Activated CD8-positive, alpha-beta T cell treated with anti-CD3 and anti-CD28 coated beads for 36 hours (primary cell): ENCODE measurements around the gene RHOG. TPM values are rescaled to one million over a fixed set of nuclear protein-coding genes. Genes with fewer than 3 reads are reported as not detected.

Source experiments
- ATAC-seq: fragments of 200-7000 bp; cut with Tn5 transposase; one replicate; pipeline ENCODE4 v1.10.0; 2021; ENCODE audit warnings: mild to moderate bottlenecking, moderate library complexity
- CTCF ChIA-PET: fragments of 350-600 bp; sonication (Branson Sonifier 250); formaldehyde crosslinking; loops from one replicate; lab custom pipeline; 2021; ENCODE audit warnings: antibody characterized with exemption; lab: Charles Lee
- POLR2A ChIA-PET: fragments of 350-600 bp; sonication (Branson Sonifier 250); formaldehyde crosslinking; loops from one replicate; lab custom pipeline; 2021; ENCODE audit warnings: antibody characterized with exemption; lab: Charles Lee
- DNase-seq: peaks from one replicate; pipeline ENCODE4 v3.0.0-alpha.2; 2020
- H3K27ac Mint-ChIP-seq: one replicate; pipeline ENCODE4 v1.8.0; 2021; ENCODE audit warnings: mild to moderate bottlenecking, mixed read lengths
- H3K27me3 Mint-ChIP-seq: one replicate; pipeline ENCODE4 v1.8.0; 2021; ENCODE audit warnings: mixed read lengths
- H3K36me3 Mint-ChIP-seq: one replicate; pipeline ENCODE4 v1.8.0; 2021; ENCODE audit warnings: low read depth, mixed read lengths
- H3K4me1 Mint-ChIP-seq: one replicate; pipeline ENCODE4 v1.8.0; 2021; ENCODE audit warnings: low read depth, mixed read lengths
- H3K4me3 Mint-ChIP-seq: one replicate; pipeline ENCODE4 v1.8.0; 2021; ENCODE audit warnings: mild to moderate bottlenecking, moderate library complexity, mixed read lengths
- H3K9me3 Mint-ChIP-seq: one replicate; pipeline ENCODE4 v1.8.0; 2021; ENCODE audit warnings: mixed read lengths
- intact Hi-C: fragments of 100-400 bp; cut with micrococcal nuclease; formaldehyde crosslinking; loops from one replicate; pipeline ENCODE4 v1.10.0; 2022
- total RNA-seq, 2 experiments: library from RNA; stranded (reverse); gene quantifications; one replicate each; pipeline ENCODE4 v1.2.3, GENCODE V29; 2021
- TF ChIP-seq, protein P1 (sequence below): fragments of 200-600 bp; IDR thresholded peaks from one replicate; pipeline ENCODE4 v1.8.0; 2022; ENCODE audit warnings: antibody characterized with exemption, mild to moderate bottlenecking

The RHOG gene
- total RNA-seq, 2 experiments from 2014 or later, result 176 to 188 TPM

DNA sequence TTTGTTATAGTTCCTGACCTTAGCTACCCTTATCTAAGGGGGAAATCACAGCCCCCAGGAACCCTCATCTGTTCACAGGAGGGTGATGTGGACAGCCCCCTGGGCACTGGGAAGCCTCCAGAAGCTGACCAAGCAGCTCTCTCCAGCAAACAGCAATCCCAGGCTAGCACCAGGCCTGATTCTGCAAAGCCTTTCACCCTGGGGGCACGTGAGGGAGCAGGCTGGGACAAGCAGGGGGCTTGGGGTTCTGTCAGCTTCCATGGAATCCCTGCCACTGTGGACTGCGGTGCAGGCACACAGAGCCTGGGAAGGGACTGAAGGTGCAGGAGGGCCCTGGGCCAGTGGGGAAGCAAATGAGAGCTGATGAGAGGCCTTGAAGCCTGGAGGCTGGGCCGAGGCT is 30.3 kb downstream of the RHOG start:
- TF ChIP-seq, protein P1, sequence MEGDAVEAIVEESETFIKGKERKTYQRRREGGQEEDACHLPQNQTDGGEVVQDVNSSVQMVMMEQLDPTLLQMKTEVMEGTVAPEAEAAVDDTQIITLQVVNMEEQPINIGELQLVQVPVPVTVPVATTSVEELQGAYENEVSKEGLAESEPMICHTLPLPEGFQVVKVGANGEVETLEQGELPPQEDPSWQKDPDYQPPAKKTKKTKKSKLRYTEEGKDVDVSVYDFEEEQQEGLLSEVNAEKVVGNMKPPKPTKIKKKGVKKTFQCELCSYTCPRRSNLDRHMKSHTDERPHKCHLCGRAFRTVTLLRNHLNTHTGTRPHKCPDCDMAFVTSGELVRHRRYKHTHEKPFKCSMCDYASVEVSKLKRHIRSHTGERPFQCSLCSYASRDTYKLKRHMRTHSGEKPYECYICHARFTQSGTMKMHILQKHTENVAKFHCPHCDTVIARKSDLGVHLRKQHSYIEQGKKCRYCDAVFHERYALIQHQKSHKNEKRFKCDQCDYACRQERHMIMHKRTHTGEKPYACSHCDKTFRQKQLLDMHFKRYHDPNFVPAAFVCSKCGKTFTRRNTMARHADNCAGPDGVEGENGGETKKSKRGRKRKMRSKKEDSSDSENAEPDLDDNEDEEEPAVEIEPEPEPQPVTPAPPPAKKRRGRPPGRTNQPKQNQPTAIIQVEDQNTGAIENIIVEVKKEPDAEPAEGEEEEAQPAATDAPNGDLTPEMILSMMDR, result no peak
- intact Hi-C loops, result no loop called here
- DNase-seq (no peak), ATAC-seq (no peak)
- POLR2A ChIA-PET, result interaction anchor here (0.6 to 3.4 kb wide), 5 partner anchors 8 to 335 kb away, joined by 3 to 16 read pairs (median 4); partner anchors contain the start of gene RHOG
- no peaks in the 10 kb centered on the region for H3K27me3 Mint-ChIP-seq
- CTCF ChIA-PET, result interaction anchor here (1.3 to 5.4 kb wide), 6 partner anchors 9 to 262 kb away, joined by 4 to 43 read pairs (median 8); no protein-coding TSS in a partner anchor
- no peaks in the 10 kb centered on the region for H3K9me3 Mint-ChIP-seq
- peaks cover 4% of the 10 kb centered on the region for H3K36me3 Mint-ChIP-seq
- H3K4me1 Mint-ChIP-seq, result peaks cover 16% of the 10 kb centered on the region
- no peak overlapping the region for H3K4me3 Mint-ChIP-seq
- no peak overlapping the region for H3K27ac Mint-ChIP-seq

DNA sequence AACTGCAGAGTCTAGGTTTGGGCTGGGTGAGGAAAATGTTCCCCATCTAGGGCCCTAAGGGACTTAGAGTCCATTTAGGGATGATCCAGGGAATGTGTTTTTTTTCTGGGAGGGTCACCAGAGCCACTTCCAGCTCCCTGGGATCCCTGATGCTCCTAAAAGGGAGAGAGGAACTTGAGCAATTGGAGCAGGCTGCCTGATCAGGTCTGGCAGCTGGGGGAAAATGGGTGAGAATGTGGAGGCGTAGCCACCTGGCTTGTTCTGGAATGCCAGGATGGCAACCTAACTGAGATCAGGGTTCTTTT is 31.2 kb downstream of the RHOG start:
- no peak for ATAC-seq
- intact Hi-C loops, result no loop called here
- H3K27ac Mint-ChIP-seq, result no peak overlapping the region
- TF ChIP-seq, protein P1, result no peak
- peaks cover 16% of the 10 kb centered on the region for H3K4me1 Mint-ChIP-seq
- POLR2A ChIA-PET, result interaction anchor here (0.9 to 4.2 kb wide), 10 partner anchors 11 to 95 kb away, joined by 3 to 25 read pairs (median 3); partner anchors contain the start of genes NUP98 and RHOG
- H3K4me3 Mint-ChIP-seq, result no peak overlapping the region
- peaks cover 4% of the 10 kb centered on the region for H3K36me3 Mint-ChIP-seq
- CTCF ChIA-PET, result interaction anchor here (1.0 to 5.4 kb wide), 22 partner anchors 10 to 271 kb away, joined by 3 to 43 read pairs (median 6); partner anchors contain the start of genes NUP98 and STIM1
- H3K27me3 Mint-ChIP-seq, result no peaks in the 10 kb centered on the region
- H3K9me3 Mint-ChIP-seq, result no peaks in the 10 kb centered on the region
- no peak for DNase-seq

DNA sequence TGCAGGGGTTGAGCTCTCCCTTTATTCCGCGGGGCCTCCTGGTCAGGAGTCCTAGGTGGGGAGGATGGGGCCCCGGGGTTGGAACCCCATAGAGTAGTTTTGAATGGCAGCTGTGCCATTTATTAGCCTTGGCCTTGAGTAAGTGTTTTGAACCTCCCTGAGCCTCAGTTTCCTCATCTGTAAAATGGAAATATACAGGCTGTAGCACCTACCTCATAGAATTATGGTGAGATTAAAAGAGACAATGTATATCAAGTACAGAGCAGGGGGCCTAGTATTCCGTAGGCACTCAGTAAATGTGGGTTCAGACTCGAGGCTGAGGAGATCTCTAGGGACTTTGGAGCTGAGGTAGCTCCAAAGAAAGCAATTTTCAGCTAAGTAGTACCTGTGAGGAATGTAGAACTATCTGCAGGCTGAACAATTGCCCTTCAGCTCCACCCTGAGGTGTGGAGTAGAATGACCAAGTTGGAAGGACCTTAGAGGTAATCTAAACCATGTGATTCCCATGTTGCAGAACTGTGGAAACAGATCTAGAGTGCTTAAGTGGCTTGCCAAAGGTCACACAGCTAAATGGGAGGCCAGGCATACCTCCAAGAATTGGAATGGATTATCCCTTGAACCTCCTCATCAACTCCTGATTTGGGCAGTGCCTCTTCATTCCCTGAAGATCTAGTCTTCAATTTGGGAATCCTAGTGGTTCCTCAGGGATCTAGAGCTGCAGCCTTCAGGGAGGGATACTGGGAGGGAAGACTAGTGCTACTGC is 31.7 kb downstream of the RHOG start:
- TF ChIP-seq, protein P1, result peak; percentile 70

DNA sequence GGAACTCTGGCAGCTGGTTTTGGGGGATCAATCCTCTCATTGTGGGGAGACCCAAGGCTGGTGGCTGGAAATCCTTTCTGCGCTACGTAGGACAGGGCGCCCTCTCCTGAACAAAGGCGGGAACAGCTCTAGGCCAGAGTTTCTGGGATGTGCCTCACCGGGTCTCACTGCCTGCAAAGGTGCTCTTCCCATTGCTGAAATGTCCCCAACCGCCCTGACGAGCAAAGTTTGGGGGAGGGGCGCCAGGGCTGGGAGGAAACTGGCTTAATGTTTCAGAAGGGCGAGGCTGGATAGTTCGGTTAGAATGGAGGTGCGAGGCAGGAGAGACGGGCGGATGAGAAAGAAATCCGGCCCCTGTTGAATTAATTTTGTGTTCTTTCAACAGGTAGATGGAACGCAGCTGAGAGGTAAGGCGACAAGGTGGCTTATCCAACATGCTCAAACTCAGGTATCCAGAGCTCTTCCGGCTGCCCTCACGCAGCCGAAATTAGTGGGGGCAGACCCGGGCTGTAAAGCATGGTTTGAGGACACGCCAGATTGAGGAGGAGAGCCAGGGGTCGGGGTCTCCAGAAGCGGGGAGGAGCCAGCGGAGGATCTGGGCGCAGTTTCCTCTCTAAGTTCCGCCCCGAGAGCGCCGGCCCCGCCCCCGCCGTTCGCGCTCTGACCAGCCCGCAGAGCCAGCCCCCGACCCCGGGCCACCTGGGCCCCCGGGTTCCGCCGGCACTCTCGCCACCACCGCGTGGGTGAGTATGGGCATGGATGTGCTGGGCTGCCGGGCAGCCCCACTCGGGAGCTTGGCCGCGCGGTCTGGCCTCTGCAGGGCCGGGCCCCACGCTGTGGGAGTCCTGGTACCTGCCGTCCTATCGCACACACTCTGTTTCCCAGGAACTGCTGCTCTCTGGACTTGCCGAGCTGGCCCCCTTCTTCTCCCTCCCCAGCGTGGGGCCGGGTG is 32.6 kb downstream of the RHOG start, which contains the start of gene PGAP2:
PGAP2 (plus strand) TSS at position 652 of the 952 bp plus-strand sequence. CDS start 2,700 bp downstream, outside the sequence.
- DNase-seq, result peak; percentile 70
- H3K4me3 Mint-ChIP-seq, result peak within 1 kb of the TSS; percentile 95
- TF ChIP-seq, protein P1, result peak; percentile 58
- H3K9me3 Mint-ChIP-seq, result no peaks in the 10 kb centered on the region
- POLR2A ChIA-PET, result interaction anchor here (0.5 to 4.2 kb wide), 12 partner anchors 10 to 251 kb away, joined by 3 to 25 read pairs (median 3); partner anchors contain the start of genes NUP98 and RHOG
- H3K36me3 Mint-ChIP-seq, result peaks cover 4% of the 10 kb centered on the region
- peak within 1 kb of the TSS; percentile 91 for H3K27ac Mint-ChIP-seq
- CTCF ChIA-PET, result interaction anchor here (0.6 to 5.4 kb wide), 48 partner anchors 9 to 277 kb away, joined by 3 to 43 read pairs (median 4); partner anchors contain the start of genes NUP98 and STIM1
- intact Hi-C loops, result no loop called here
- ATAC-seq, result peak; percentile 80
- H3K4me1 Mint-ChIP-seq, result peaks cover 22% of the 10 kb centered on the region
- H3K27me3 Mint-ChIP-seq, result no peaks in the 10 kb centered on the region

More for the DNA sequence above, 31.7 kb downstream of the RHOG start:
- POLR2A ChIA-PET, result interaction anchor here (0.9 to 4.2 kb wide), 11 partner anchors 11 to 95 kb away, joined by 3 to 25 read pairs (median 3); partner anchors contain the start of genes NUP98 and RHOG
- ATAC-seq (peak; percentile 78), DNase-seq (peak; percentile 55)
- H3K27me3 Mint-ChIP-seq, result no peaks in the 10 kb centered on the region
- H3K36me3 Mint-ChIP-seq, result peaks cover 4% of the 10 kb centered on the region
- peak overlapping the region; percentile 46 for H3K27ac Mint-ChIP-seq
- H3K9me3 Mint-ChIP-seq, result no peaks in the 10 kb centered on the region
- H3K4me1 Mint-ChIP-seq, result peaks cover 20% of the 10 kb centered on the region
- intact Hi-C loops, result no loop called here
- CTCF ChIA-PET, result interaction anchor here (0.6 to 5.4 kb wide), 37 partner anchors 10 to 276 kb away, joined by 3 to 43 read pairs (median 5); partner anchors contain the start of genes NUP98 and STIM1
- peak overlapping the region; percentile 95 for H3K4me3 Mint-ChIP-seq
